ENCODE data around the gene ZMIZ1. TPM values are rescaled to one million over a fixed set of nuclear protein-coding genes. Genes with fewer than 3 reads are reported as not detected.

Gene ZMIZ1
- polyA plus RNA-seq, 1 donor from 2014 or later: 26.8 TPM

GRCh38 chr10:79148452-79149344 lies 79.9 kb downstream of the ZMIZ1 start:
- Histone ChIP-seq H2AFZ (ENCODE audit: low read depth, low read length) (no peak overlapping the region), H3K4me3 (ENCODE audit: low read length) (no peak overlapping the region), H3K9me3 (ENCODE audit: low read length) (no peaks in the 10 kb centered on the region), H3K9ac (ENCODE audit: low read length) (no peak overlapping the region), H3K79me2 (replicated peaks; ENCODE audit: insufficient read depth, low read length) (no peaks in the 10 kb centered on the region), H3K27me3 (ENCODE audit: insufficient read depth, low read depth, low read length) (no peaks in the 10 kb centered on the region), H3K9me2 (ENCODE audit: insufficient read depth, low read length) (no peaks in the 10 kb centered on the region), H4K20me1 (ENCODE audit: insufficient read depth) (no peaks in the 10 kb centered on the region), H3K4me2 (ENCODE audit: low read length) (no peak overlapping the region), H3K36me3 (ENCODE audit: insufficient read depth, low read length) (no peaks in the 10 kb centered on the region), H3K27ac (ENCODE audit: low read length) (no peak overlapping the region), H3F3A (ENCODE audit: insufficient read depth, low read length, poor library complexity, severe bottlenecking) (no peaks in the 10 kb centered on the region)
- TF ChIP-seq REST (IDR thresholded peaks at IDR 0.05; ENCODE audit: borderline replicate concordance): no peak
- no peak for TF ChIP-seq POLR2AphosphoS5 (IDR thresholded peaks at IDR 0.05)

GRCh38 chr10:79149345-79149661 lies 80.5 kb downstream of the ZMIZ1 start:
- Histone ChIP-seq H3K9ac (ENCODE audit: low read length) (no peak overlapping the region), H3F3A (ENCODE audit: insufficient read depth, low read length, poor library complexity, severe bottlenecking) (no peaks in the 10 kb centered on the region), H3K36me3 (ENCODE audit: insufficient read depth, low read length) (no peaks in the 10 kb centered on the region), H3K79me2 (replicated peaks; ENCODE audit: insufficient read depth, low read length) (no peaks in the 10 kb centered on the region), H3K27me3 (ENCODE audit: insufficient read depth, low read depth, low read length) (no peaks in the 10 kb centered on the region), H3K4me3 (ENCODE audit: low read length) (no peak overlapping the region), H3K9me2 (ENCODE audit: insufficient read depth, low read length) (no peaks in the 10 kb centered on the region), H2AFZ (ENCODE audit: low read depth, low read length) (no peak overlapping the region), H3K9me3 (ENCODE audit: low read length) (no peaks in the 10 kb centered on the region), H3K27ac (ENCODE audit: low read length) (no peak overlapping the region), H3K4me2 (ENCODE audit: low read length) (no peak overlapping the region), H4K20me1 (ENCODE audit: insufficient read depth) (no peaks in the 10 kb centered on the region)
- TF ChIP-seq REST (IDR thresholded peaks at IDR 0.05; ENCODE audit: borderline replicate concordance) (no peak), EZH2 (IDR thresholded peaks at IDR 0.05; ENCODE audit: borderline replicate concordance, insufficient read depth, low read length, poor library complexity, severe bottlenecking) (no peak), TAF1 (IDR thresholded peaks at IDR 0.05; ENCODE audit: low read depth) (no peak), RAD21 (conservative IDR thresholded peaks at IDR 0.05) (no peak), EP300 (conservative IDR thresholded peaks at IDR 0.05; ENCODE audit: poor library complexity, severe bottlenecking) (no peak), MXI1 (conservative IDR thresholded peaks at IDR 0.05; ENCODE audit: poor library complexity, severe bottlenecking) (no peak), SMC3 (conservative IDR thresholded peaks at IDR 0.05; ENCODE audit: poor library complexity) (no peak)
